ENCODE data around the gene ZNRF1. TPM values are rescaled to one million over a fixed set of nuclear protein-coding genes. Genes with fewer than 3 reads are reported as not detected.
A peak's percentile ranks its signal among the peaks of the same experiment; 100 is the strongest.
"Not testable (repeated sequence)": the region's sequence is repeated elsewhere in the genome, so short reads cannot be mapped to it uniquely, and the experiment has no call there.

ZNRF1 gene
- total RNA-seq, 1 donor from 2014 or later: 22.0 TPM

- ATAC-seq (ENCODE audit: poor library complexity) (no peak), DNase-seq (no peak)
- intact Hi-C loops (cut with DNase I): no loop called here
Measured at GRCh38 chr16:75086688-75087374, 88.0 kb downstream of the ZNRF1 start.

DNA sequence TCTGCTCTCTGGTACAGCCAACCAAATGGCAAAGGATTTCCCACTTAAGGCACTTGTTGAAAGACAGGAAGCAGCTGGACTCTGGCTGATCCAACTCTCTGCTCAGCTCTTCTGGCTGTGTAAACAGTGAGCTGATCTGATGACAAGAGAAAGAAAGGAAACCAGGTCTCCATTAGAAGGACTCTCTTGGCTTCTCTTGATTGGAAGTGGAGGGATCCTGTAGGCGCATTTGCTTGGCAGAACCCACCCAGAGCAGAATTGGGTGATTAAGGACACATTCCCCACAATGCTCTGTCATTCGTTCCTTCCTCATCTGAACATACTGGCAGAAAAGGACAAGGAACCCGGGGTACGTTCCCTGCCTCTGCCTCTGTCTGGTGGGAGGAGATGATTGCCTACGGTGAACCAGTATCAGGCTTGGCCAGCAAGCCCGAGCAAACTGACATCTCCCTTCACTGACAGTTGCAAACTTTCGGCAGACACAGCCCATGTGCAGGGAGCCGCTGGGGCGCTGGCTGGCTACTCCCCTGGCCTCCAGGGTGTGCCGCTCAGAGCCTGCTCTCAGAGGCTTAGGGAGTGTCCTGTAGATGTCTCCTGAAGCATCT lies 88.7 kb downstream of the ZNRF1 start:
- intact Hi-C loops (cut with DNase I): no loop called here
- ATAC-seq (ENCODE audit: poor library complexity): peak; percentile 96
- DNase-seq: peak; percentile 63

DNA sequence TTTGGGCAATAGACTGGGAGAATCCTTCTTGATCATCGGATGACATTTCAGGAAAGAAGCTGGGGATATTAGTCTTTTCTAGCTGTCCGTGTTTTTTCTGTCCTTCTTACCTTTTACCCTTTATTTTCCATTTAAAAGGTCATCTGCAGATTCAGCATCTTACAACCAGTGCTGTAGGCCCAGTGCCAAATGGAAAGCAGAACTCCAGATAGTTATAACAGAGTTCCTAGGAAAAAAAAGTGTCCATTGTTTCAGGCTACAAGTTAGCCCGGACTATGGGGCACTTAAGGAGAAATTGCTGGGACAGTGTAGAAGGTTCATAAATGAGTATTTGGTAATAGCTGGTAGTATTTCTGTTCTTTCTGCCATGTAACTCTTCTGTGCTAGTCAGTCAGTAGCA lies 89.4 kb downstream of the ZNRF1 start:
- no peak for ATAC-seq (ENCODE audit: poor library complexity)
- no peak for DNase-seq
- intact Hi-C loops (cut with DNase I): no loop called here

DNA sequence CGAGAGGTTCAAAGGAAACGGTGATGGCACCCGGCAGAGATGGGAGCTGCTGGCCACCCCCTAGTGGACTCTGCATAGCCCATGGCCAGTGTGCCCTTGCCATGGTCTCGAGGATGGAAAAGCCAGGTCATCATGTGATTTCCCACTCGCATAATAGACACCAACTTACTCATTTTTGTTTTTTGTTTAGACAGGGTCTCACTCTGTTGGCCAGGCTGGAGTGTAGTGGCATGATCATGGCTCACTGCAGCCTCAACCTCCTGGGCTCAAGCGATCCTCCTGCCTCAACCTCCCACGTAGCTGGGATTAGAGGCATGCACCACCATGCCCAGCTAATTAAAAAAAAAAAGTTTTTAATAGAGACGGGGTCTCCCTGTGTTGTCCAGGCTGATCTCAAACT lies 90.1 kb downstream of the ZNRF1 start:
- intact Hi-C loops (cut with DNase I): no loop called here
- no peak for DNase-seq
- no peak for ATAC-seq (ENCODE audit: poor library complexity)

GRCh38 chr16:75089486-75090202 lies 90.8 kb downstream of the ZNRF1 start:
- DNase-seq: no peak
- ATAC-seq (ENCODE audit: poor library complexity): no peak
- intact Hi-C loops (cut with DNase I): no loop called here

GRCh38 chr16:75090899-75091298 lies 92.1 kb downstream of the ZNRF1 start:
- ATAC-seq (ENCODE audit: poor library complexity); intact Hi-C loops (cut with DNase I); DNase-seq: not testable (repeated sequence)

- DNase-seq; ATAC-seq (ENCODE audit: poor library complexity); intact Hi-C loops (cut with DNase I): not testable (repeated sequence)
Measured at GRCh38 chr16:75091619-75092018, 92.8 kb downstream of the ZNRF1 start.

DNA sequence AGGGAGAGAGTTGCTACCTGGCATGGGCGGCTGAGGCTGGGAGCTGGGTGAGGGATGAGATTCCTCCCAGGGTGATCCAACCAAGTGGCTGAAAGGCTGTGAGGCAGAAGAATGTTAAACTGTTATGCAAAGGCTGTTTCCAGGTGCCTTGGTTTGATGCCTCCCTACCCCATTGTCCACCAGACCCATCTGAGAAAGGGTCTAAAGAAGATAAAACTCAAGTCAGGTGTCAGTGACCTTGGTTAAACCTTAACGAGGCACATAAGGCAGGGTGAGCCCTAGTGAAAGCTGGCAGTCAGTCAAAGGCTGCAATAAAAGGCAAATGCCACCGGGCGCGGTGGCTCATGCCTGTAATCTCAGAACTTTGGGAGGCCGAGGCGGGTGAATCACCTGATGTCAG lies 94.0 kb downstream of the ZNRF1 start:
- intact Hi-C loops (cut with DNase I): no loop called here
- DNase-seq (no peak), ATAC-seq (ENCODE audit: poor library complexity) (peak; percentile 36)

DNA sequence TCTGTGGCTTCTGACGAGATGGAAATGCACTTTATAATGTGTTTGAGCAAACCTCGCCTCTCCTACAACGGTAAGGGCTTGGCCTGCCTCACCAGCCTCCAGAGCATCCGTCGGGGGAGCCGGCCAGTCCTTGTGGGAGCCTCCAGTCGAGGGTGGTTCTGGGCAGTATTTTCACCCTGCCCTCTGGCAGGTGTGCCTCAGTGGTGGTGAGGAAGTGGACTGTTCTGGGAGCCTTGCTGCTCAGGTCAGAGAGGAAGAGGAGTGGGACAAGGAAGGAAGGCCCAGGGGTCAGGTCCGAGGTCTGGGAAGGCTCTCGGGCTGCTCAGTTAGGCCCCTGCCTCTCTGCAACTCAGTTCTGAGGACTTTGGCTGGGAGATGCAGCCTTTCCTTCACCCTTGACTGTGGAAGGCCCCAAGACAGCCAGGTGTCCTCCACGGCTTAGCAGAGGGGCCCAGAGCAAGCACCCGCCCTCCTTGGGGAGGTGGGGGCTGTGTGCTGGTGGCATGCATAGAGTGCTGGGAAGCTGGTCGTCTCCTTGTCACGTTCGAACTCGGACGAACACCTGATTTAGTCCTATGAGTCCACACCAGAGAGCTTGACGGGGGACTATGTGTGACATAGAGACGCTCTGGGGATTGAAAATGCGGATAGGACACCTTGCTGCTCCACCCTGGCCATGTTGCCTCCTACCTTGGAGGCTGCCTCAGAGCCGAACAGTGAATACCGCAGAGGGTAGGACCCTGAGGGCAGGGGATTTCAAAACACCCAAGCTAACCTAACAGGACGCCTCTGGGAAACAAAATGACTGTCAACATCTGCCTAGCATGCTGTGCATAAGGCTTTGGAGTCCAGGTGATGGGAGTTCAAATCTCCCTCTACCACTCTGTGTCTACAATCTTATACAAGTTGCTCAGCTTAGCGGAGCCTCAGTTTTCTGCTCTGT lies 95.0 kb downstream of the ZNRF1 start:
- intact Hi-C loops (cut with DNase I): no loop called here
- DNase-seq: no peak

DNA sequence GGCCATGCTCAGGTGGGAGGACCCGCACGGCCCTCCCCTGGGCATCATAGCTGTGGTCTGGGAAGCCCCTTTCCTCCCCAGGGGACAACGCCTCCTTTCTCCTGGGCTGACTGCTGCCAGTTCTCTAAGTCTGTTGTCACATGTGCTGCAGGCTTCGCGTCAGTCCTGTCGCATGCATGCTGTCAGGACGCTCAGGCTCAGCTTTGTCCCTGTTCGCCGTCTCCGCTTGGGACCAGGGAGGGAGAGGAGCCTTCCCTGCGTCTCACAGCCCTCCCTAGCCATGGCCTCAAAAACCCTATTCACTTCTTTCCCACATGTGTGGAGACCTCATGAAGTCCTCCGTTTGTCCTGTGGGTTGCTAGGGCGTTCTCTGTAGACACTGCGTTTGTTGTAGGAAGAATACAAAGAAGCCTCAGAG lies 96.4 kb downstream of the ZNRF1 start:
- intact Hi-C loops (cut with DNase I): no loop called here
- DNase-seq (no peak), ATAC-seq (ENCODE audit: poor library complexity) (no peak)

More for the DNA sequence above, 95.0 kb downstream of the ZNRF1 start:
- no peak for ATAC-seq (ENCODE audit: poor library complexity)

- ATAC-seq (ENCODE audit: poor library complexity) (no peak), DNase-seq (no peak)
- intact Hi-C loops (cut with DNase I): no loop called here
Measured at GRCh38 chr16:75096656-75097055, 97.8 kb downstream of the ZNRF1 start.

DNA sequence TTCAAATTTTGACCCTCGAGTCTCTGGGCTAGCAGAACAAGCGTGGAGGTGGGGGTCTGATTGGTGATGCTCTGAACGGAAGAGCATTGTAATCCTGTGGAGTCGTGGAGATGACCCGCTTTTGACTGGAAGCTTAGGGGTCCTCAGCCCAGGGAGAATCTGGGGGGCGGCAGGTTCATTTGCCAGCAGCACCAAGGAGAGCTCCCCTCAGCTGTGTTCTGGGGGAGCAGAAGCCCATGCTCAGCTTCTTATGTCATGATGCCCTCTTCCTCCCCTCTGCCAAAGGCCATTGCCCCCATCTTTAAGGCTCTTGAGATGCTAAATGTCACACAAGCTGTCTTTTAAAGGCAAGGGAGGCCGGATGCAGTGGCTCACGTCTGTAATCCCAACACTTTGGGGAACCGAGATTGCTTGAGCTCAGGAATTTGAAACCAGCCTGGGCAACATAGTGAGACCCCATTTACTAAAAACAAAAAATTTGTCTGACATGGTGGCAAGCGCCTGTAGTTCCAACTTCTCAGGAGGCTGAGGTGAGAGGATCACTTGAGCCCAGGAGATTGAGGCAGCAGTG lies 98.5 kb downstream of the ZNRF1 start:
- DNase-seq: no peak
- intact Hi-C loops (cut with DNase I): no loop called here
- ATAC-seq (ENCODE audit: poor library complexity): no peak

- no peak for ATAC-seq (ENCODE audit: poor library complexity)
- DNase-seq: no peak
- intact Hi-C loops (cut with DNase I): no loop called here
Measured at GRCh38 chr16:75097941-75098901, 99.4 kb downstream of the ZNRF1 start.

- DNase-seq: no peak
- ATAC-seq (ENCODE audit: poor library complexity): peak; percentile 26
- intact Hi-C loops (cut with DNase I): no loop called here
Measured at GRCh38 chr16:75099075-75099667, 100.3 kb downstream of the ZNRF1 start.

GRCh38 chr16:75099738-75100602 lies 101.1 kb downstream of the ZNRF1 start:
- DNase-seq (peak; percentile 63), ATAC-seq (ENCODE audit: poor library complexity) (peak; percentile 68)
- intact Hi-C loops (cut with DNase I): no loop called here

- no peak for ATAC-seq (ENCODE audit: poor library complexity)
- intact Hi-C loops (cut with DNase I): no loop called here
- no peak for DNase-seq
Measured at GRCh38 chr16:75100603-75100990, 101.8 kb downstream of the ZNRF1 start.

Data from Right ventricle myocardium superior (tissue), 1 donor.